H1 (cell line): ENCODE measurements around the gene CEP350.

ENCODE experiments used
- CBX5 ChIP-seq: fragments of 300-800, 300-1000 bp; sonication (generic); IDR thresholded peaks from 2 replicates; pipeline ENCODE4 v1.7.1; 2016; ENCODE audit warnings: antibody characterized with exemption, low read length, low read depth
- SP1 ChIP-seq: IDR thresholded peaks from 2 replicates; pipeline ENCODE4 v1.6.1; 2011; ENCODE audit warnings: low read depth, low read length
- TF ChIP-seq, protein P1 (sequence below): IDR thresholded peaks from 2 replicates; pipeline ENCODE4 v1.6.1; 2012; ENCODE audit warnings: inconsistent platforms

DNA sequence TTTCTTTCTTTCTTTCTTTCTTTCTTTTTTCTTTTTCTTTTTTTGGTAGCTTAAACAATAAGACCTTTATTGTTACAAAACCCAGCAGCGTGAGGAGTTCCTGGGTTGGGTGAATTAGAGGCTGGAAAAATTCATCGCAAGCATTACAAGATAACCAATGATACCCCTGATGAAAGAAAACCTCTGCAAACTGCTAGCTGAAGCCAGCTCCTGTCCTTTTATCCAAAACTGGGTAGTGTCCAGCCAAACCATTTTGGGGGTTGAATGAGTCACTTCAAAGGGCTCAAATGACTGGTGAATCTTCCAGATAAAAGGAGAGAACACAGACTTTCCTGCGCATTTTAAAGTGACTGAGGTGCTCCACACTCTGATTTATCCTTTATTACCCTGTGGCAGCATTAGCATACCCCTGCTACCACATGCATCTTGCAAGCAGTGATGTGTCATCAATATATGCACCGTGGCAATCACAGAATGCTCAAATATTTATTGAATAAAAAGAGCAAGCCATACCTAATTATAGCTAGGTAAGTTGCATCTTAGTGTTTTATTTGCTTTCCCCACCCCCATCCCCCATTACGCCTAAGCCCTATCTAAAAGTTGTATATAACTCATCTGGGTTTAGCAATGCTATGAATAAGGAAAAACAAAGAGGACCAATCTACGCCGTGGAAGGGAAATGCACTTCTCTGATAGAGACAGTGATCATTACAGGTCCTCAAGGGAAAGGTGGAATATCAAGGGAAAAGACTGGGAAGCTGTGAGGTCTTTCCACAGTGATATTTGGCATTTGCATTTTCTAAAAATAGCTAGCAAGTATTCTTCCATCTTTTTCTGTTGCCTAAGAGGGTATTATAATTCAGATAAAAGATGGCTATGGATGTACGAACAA lies 32.4 kb upstream of the CEP350 start:
- TF ChIP-seq SP1: no peak
- TF ChIP-seq, protein P1, sequence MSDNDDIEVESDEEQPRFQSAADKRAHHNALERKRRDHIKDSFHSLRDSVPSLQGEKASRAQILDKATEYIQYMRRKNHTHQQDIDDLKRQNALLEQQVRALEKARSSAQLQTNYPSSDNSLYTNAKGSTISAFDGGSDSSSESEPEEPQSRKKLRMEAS: no peak
- TF ChIP-seq CBX5: no peak
